HG03039 (cell line): ENCODE results near the gene APOL3.
"Not testable (repeated sequence)": the region's sequence is repeated elsewhere in the genome, so short reads cannot be mapped to it uniquely, and the experiment has no call there.

Experiments used
- ATAC-seq: cut with Tn5 transposase; IDR thresholded peaks from one replicate; pipeline ENCODE4 v1.9.1; 2021; ENCODE audit warnings: mild to moderate bottlenecking, moderate library complexity; ENCODE audit not compliant: unreplicated experiment

The APOL3 gene

DNA sequence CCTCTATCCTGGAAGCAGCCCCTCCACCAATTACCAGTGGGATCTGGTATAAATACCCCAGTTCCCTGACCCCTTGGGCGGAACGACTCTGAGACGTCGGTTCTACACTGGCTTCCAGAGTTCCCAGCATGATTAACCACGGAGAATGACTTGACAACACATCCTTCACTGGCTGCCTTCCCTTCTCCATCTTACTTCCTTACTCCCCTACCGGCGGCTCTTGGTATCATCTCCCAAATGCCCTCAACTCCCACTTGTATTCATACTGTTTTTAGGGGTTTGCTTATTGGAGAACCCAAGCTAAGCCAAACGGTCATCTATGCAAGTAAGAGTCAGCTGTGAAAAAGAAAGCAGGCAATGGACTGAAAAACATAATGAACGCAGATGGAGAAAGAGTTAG, 56.1 kb downstream of the APOL3 start:
- ATAC-seq: no peak

DNA sequence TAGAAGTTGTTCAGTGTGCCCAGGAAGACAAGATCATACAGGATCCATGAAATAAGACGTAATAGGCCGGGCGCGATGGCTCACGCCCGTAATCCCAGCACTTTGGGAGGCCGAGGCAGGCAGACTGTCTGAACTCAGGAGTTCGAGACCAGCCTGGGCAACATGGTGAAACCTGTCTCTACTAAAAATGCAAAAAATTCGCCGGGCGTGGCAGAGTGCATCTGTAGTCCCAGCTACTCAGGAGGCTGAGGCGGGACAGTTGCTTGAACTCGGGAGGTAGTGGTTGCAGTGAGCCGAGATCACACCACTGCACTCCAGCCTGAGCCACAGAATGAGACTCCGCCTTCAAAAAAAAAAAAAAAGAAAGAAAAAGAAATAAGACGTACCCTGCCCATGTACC, 56.7 kb downstream of the APOL3 start:
- no peak for ATAC-seq

- ATAC-seq: no peak
Measured at GRCh38 chr22:36102995-36103394, 57.6 kb downstream of the APOL3 start.

- no peak for ATAC-seq
Measured at GRCh38 chr22:36101756-36102155, 58.8 kb downstream of the APOL3 start.

DNA sequence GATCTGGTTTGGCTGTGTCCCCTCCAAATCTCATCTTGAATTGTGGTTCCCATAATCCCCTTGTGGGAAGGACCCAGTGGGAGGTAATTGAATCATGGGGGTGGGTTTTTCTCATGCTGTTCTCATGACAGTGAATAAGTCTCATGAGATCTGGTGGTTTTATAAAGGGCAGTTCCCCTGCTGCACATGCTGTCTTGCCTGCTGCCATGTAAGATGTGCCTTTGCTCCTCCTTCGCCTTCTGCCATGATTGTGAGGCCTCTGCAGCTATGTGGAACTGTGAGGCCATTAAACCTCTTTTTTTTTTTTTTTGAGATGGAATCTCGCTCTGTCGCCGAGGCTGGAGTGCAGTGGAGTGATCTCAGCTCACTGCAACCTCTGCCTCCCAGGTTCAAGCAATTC, 59.6 kb downstream of the APOL3 start:
- not testable (repeated sequence) for ATAC-seq

DNA sequence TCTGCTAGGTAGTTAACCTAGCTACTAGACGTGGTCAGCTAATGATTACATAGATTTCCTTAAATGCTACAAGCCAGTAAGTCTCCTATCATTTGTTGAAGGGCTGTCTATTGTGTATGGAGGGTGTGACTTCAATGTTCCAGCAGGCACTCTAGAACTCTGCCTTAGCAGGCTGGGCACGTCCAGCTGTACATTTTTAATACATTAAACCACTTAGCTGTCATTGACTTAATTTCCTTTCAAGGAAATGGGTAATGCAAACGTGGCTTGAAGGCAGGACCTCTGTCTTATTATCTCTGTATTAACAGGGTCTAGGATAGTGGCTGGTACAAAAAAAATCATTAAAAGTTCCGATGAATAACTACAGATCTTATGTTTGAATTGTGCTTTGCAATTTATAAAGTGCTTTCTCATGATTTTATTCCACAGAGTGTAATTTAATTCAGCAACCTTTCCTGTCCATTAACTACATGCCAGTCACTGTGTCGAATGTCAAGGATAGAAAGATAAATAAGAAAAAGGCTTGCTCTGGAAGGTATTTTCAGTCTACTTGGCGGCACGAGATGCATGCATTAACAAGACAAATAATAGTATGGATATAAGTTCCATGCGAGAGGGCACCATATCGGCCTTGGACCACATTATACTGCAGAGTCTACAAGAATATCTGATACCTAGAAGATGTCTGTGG, 60.3 kb downstream of the APOL3 start:
- no peak for ATAC-seq

DNA sequence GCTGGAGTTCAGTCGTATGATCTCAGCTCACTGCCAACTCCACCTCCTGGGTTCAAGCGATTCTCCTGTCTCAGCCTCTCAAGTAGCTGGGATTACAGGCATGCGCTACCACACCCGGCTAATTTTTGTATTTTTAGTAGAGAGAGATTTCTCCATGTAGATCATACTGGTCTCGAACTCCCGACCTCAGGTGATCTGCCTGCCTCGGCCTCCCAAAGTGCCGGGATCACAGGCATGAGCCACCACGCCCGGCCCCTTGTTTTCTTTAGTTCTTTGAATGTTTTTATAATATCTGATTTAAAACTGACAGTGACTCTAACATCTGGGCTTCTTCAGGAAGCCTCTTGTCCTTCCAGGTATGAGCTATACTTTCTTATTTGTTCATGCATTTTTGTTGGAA, 61.0 kb downstream of the APOL3 start:
- ATAC-seq: not testable (repeated sequence)

DNA sequence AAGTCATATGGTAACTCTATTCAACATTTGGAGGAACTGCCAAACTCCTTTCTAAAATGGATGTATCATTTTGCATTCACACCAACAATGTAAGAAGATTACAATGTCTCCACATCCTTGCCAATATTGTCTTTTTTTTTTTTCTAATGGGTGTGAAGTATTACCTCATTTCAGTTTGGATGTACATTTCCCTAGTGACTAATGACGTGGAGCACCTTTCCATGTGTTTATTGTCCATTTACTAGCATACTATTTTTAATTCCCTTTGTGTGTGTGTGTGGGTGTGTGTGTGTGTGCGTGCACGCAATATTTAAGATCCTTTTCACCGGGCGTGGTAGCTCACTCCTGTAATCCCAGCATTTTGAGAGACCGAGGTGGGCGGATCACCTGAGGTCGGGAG, 62.7 kb downstream of the APOL3 start:
- ATAC-seq: no peak

DNA sequence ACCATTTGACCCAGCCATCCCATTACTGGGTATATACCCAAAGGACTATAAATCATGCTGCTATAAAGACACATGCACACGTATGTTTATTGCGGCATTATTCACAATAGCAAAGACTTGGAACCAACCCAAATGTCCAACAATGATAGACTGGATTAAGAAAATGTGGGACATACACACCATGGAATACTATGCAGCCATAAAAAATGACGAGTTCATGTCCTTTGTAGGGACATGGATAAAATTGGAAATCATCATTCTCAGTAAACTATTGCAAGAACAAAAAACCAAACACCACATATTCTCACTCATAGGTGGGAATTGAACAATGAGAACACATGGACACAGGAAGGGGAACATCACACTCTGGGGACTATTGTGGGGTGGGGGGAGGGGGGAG, 69.8 kb downstream of the APOL3 start:
- ATAC-seq: not testable (repeated sequence)
